Measurements from ENCODE around the gene MRAS. TPM values are rescaled to one million over a fixed set of nuclear protein-coding genes. Genes with fewer than 3 reads are reported as not detected.

The MRAS gene
- total and polyA plus RNA-seq, 2 of the 13 experiments (the other 11 are each of a cell fraction or from before 2014, with no cell fraction given) = 8.8 to 36.2 TPM

GRCh38 chr3:138434276-138434874 lies 86.0 kb downstream of the MRAS start, which contains the start of gene ESYT3 (continued):
- peak; percentile 80 for TF ChIP-seq ZNF205 (CRISPR knock-in tag; IDR thresholded peaks at IDR 0.05)
- no peak for TF ChIP-seq PLRG1 (conservative IDR thresholded peaks at IDR 0.05)
- TF ChIP-seq ZIK1 (CRISPR knock-in tag; IDR thresholded peaks at IDR 0.05; ENCODE audit: borderline replicate concordance, low read depth) = peak; percentile 99
- TF ChIP-seq, protein P1, sequence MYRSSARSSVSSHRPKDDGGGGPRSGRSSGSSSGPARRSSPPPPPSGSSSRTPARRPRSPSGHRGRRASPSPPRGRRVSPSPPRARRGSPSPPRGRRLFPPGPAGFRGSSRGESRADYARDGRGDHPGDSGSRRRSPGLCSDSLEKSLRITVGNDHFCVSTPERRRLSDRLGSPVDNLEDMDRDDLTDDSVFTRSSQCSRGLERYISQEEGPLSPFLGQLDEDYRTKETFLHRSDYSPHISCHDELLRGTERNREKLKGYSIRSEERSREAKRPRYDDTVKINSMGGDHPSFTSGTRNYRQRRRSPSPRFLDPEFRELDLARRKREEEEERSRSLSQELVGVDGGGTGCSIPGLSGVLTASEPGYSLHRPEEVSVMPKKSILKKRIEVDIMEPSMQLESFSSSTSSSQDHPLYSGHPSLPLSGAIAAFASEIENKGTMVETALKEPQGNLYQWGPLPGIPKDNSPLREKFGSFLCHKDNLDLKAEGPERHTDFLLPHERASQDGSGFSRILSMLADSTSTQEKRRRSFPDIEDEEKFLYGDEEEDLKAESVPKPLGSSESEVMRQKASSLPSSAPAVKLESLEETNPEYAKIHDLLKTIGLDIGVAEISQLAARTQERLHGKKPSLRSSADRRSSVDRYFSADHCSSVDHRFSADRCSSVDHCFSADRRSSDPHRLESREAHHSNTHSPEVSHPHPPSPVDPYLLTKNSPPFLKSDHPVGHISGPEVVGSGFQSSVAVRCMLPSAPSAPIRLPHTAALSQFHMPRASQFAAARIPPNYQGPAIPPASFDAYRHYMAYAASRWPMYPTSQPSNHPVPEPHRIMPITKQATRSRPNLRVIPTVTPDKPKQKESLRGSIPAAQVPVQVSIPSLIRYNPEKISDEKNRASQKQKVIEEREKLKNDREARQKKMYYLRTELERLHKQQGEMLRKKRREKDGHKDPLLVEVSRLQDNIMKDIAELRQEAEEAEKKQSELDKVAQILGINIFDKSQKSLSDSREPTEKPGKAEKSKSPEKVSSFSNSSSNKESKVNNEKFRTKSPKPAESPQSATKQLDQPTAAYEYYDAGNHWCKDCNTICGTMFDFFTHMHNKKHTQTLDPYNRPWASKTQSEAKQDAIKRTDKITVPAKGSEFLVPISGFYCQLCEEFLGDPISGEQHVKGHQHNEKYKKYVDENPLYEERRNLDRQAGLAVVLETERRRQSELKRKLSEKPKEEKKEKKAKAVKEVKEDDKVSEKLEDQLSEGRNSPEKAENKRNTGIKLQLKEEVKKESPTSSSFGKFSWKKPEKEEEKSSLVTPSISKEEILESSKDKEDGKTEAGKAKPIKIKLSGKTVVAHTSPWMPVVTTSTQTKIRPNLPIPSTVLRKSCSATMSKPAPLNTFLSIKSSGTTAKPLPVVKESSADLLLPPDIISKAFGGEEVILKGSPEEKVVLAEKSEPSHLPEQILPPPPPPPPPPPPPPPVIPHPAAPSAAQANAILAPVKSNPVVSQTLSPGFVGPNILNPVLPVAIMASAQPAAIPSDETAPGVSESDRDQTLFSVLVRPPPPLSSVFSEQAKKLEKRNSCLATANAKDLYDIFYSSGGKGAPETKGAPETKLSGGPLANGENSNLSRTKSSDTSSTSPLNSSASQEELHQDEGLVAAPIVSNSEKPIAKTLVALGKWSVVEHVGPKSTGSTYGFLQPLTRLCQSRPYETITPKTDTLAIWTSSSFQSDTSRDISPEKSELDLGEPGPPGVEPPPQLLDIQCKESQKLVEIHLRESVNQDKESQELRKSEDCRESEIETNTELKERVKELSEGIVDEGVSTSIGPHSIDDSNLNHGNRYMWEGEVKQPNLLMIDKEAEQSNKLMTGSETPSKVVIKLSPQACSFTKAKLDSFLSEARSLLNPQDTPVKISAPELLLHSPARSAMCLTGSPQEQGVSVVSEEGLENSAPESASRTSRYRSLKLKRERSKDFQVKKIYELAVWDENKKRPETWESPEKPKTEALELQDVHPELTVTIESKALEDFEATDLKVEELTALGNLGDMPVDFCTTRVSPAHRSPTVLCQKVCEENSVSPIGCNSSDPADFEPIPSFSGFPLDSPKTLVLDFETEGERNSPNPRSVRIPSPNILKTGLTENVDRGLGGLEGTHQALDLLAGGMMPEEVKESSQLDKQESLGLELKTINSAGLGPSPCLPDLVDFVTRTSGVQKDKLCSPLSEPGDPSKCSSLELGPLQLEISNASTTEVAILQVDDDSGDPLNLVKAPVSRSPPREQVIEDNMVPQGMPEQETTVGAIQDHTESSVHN (CRISPR knock-in tag; IDR thresholded peaks at IDR 0.05) = 0 out of 2 replicates have a peak, but pooled peaks have one; percentile 74
- no peak for TF ChIP-seq RCOR2 (CRISPR knock-in tag; IDR thresholded peaks at IDR 0.05)
- TF ChIP-seq ZBTB7B (CRISPR knock-in tag; IDR thresholded peaks at IDR 0.05) = peak; percentile 53; the same call in 1 of the 2 replicates
- peak; percentile 44; the same call in 1 of the 2 replicates for TF ChIP-seq POLR2G (IDR thresholded peaks at IDR 0.05; ENCODE audit: low read depth, low read length)
- peak; percentile 88; the same call in 1 of the 2 replicates for TF ChIP-seq ZNF790 (CRISPR knock-in tag; IDR thresholded peaks at IDR 0.05; ENCODE audit: borderline replicate concordance)
- TF ChIP-seq ZSCAN29 (CRISPR knock-in tag; conservative IDR thresholded peaks at IDR 0.05) = 0 out of 2 replicates have a peak, but pooled peaks have one; percentile 60
- TF ChIP-seq CBFB (CRISPR knock-in tag; IDR thresholded peaks at IDR 0.05) = 0 out of 2 replicates have a peak, but pooled peaks have one; percentile 14
- TF ChIP-seq RAD51 (IDR thresholded peaks at IDR 0.05; ENCODE audit: borderline replicate concordance) = no peak
- TF ChIP-seq HIC2 (CRISPR knock-in tag; IDR thresholded peaks at IDR 0.05; ENCODE audit: low read depth) = peak; percentile 78; the same call in 1 of the 2 replicates
- TF ChIP-seq NFIC (IDR thresholded peaks at IDR 0.05; ENCODE audit: low read length) = no peak
- peak; percentile 60; the same call in 1 of the 2 replicates for TF ChIP-seq JUN (CRISPR knock-in tag; IDR thresholded peaks at IDR 0.05)
- TF ChIP-seq, protein P2, sequence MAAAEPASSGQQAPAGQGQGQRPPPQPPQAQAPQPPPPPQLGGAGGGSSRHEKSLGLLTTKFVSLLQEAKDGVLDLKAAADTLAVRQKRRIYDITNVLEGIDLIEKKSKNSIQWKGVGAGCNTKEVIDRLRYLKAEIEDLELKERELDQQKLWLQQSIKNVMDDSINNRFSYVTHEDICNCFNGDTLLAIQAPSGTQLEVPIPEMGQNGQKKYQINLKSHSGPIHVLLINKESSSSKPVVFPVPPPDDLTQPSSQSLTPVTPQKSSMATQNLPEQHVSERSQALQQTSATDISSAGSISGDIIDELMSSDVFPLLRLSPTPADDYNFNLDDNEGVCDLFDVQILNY (CRISPR knock-in tag; conservative IDR thresholded peaks at IDR 0.05) = peak; percentile 36; the same call in 1 of the 2 replicates
- TF ChIP-seq MLX (CRISPR knock-in tag; IDR thresholded peaks at IDR 0.05) = peak; percentile 72; the same call in 1 of the 2 replicates
- peak; percentile 91; the same call in 1 of the 2 replicates for TF ChIP-seq THAP7 (CRISPR knock-in tag; IDR thresholded peaks at IDR 0.05)
- peak; percentile 85 for TF ChIP-seq KLF12 (CRISPR knock-in tag; IDR thresholded peaks at IDR 0.05; ENCODE audit: borderline replicate concordance)
